SK-N-SH (cell line): ENCODE data around the gene DDI1.
"Not testable (repeated sequence)": the region's sequence is repeated elsewhere in the genome, so short reads cannot be mapped to it uniquely, and the experiment has no call there.

ENCODE experiments used
- FOSL2 ChIP-seq: IDR thresholded peaks from 2 replicates; pipeline ENCODE4 v1.4.0; 2012; ENCODE audit warnings: low read depth, mild to moderate bottlenecking, moderate library complexity, borderline replicate concordance
- FOXJ3 ChIP-seq: sonication (generic); formaldehyde crosslinking; IDR thresholded peaks from 2 replicates; pipeline ENCODE4 v1.5.1; 2020; ENCODE audit warnings: mild to moderate bottlenecking, missing genetic modification reagents
- GABPA ChIP-seq: IDR thresholded peaks from 2 replicates; pipeline ENCODE4 v1.4.0; 2012; ENCODE audit warnings: low read depth, mild to moderate bottlenecking
- GATA2 ChIP-seq: sonication (generic); formaldehyde crosslinking; IDR thresholded peaks from 2 replicates; pipeline ENCODE4 v1.5.0; 2020; ENCODE audit warnings: mild to moderate bottlenecking, missing genetic modification reagents
- JUND ChIP-seq: IDR thresholded peaks from 2 replicates; pipeline ENCODE4 v1.4.0; 2012
- MXI1 ChIP-seq: IDR thresholded peaks from 2 replicates; pipeline ENCODE4 v1.6.1; 2012; ENCODE audit warnings: mild to moderate bottlenecking, low read depth, low read length, improper control_type of control experiment
- POLR2AphosphoS5 ChIP-seq: IDR thresholded peaks from 2 replicates; pipeline ENCODE4 v1.6.1; 2012; ENCODE audit warnings: low read depth, low read length
- RFX5 ChIP-seq: IDR thresholded peaks from 2 replicates; pipeline ENCODE4 v1.6.1; 2012; ENCODE audit warnings: mild to moderate bottlenecking, improper control_type of control experiment, low read length
- TCF12 ChIP-seq: IDR thresholded peaks from 2 replicates; pipeline ENCODE4 v1.4.0; 2012
- YY1 ChIP-seq: IDR thresholded peaks from 2 replicates; pipeline ENCODE4 v1.4.0; 2012; ENCODE audit warnings: low read depth, mild to moderate bottlenecking
- TF ChIP-seq, protein P1 (sequence below): fragments of 200-600 bp; sonication (generic); IDR thresholded peaks from 2 replicates; pipeline ENCODE4 v1.6.1; 2017; ENCODE audit warnings: antibody characterized with exemption, mild to moderate bottlenecking, moderate library complexity
- TF ChIP-seq, protein P2 (sequence below): IDR thresholded peaks from 2 replicates; pipeline ENCODE4 v1.4.0; 2012; ENCODE audit warnings: low read depth
- TF ChIP-seq, protein P3 (sequence below): IDR thresholded peaks from 2 replicates; pipeline ENCODE4 v1.4.0; 2012; ENCODE audit warnings: low read depth, borderline replicate concordance
- TF ChIP-seq, protein P4 (sequence below): IDR thresholded peaks from 2 replicates; pipeline ENCODE4; 2012

DNA sequence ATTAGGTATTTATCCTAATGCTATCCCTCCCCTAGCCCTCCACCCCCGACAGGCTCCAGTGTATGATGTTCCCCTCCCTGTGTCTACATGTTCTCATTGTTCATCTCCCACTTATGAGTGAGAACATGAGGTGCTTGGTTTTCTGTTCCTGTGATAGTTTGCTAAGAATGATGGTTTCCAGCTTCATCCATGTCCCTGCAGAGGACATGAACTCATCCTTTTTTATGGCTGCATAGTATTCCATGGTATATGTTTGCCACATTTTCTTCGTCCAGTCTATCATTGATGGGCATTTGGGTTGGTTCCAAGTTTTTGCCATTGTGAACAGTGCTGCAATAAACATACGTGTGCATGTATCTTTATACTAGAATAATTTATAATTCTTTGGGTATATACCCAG, 10.4 kb downstream of the DDI1 start:
- TF ChIP-seq, protein P1, sequence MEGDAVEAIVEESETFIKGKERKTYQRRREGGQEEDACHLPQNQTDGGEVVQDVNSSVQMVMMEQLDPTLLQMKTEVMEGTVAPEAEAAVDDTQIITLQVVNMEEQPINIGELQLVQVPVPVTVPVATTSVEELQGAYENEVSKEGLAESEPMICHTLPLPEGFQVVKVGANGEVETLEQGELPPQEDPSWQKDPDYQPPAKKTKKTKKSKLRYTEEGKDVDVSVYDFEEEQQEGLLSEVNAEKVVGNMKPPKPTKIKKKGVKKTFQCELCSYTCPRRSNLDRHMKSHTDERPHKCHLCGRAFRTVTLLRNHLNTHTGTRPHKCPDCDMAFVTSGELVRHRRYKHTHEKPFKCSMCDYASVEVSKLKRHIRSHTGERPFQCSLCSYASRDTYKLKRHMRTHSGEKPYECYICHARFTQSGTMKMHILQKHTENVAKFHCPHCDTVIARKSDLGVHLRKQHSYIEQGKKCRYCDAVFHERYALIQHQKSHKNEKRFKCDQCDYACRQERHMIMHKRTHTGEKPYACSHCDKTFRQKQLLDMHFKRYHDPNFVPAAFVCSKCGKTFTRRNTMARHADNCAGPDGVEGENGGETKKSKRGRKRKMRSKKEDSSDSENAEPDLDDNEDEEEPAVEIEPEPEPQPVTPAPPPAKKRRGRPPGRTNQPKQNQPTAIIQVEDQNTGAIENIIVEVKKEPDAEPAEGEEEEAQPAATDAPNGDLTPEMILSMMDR, result not testable (repeated sequence)
- TF ChIP-seq MXI1; FOSL2; JUND; YY1; POLR2AphosphoS5; TCF12; RFX5; FOXJ3 (CRISPR knock-in tag); GATA2 (CRISPR knock-in tag); GABPA: not testable (repeated sequence)
- TF ChIP-seq, protein P2, sequence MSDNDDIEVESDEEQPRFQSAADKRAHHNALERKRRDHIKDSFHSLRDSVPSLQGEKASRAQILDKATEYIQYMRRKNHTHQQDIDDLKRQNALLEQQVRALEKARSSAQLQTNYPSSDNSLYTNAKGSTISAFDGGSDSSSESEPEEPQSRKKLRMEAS, result not testable (repeated sequence)
- TF ChIP-seq, protein P3, sequence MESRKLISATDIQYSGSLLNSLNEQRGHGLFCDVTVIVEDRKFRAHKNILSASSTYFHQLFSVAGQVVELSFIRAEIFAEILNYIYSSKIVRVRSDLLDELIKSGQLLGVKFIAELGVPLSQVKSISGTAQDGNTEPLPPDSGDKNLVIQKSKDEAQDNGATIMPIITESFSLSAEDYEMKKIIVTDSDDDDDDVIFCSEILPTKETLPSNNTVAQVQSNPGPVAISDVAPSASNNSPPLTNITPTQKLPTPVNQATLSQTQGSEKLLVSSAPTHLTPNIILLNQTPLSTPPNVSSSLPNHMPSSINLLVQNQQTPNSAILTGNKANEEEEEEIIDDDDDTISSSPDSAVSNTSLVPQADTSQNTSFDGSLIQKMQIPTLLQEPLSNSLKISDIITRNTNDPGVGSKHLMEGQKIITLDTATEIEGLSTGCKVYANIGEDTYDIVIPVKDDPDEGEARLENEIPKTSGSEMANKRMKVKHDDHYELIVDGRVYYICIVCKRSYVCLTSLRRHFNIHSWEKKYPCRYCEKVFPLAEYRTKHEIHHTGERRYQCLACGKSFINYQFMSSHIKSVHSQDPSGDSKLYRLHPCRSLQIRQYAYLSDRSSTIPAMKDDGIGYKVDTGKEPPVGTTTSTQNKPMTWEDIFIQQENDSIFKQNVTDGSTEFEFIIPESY, result not testable (repeated sequence)
- TF ChIP-seq, protein P4, sequence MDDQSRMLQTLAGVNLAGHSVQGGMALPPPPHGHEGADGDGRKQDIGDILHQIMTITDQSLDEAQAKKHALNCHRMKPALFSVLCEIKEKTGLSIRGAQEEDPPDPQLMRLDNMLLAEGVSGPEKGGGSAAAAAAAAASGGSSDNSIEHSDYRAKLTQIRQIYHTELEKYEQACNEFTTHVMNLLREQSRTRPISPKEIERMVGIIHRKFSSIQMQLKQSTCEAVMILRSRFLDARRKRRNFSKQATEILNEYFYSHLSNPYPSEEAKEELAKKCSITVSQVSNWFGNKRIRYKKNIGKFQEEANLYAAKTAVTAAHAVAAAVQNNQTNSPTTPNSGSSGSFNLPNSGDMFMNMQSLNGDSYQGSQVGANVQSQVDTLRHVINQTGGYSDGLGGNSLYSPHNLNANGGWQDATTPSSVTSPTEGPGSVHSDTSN, result not testable (repeated sequence)
